Measurements from ENCODE around the gene TGFA. TPM values are rescaled to one million over a fixed set of nuclear protein-coding genes. Genes with fewer than 3 reads are reported as not detected.

TGFA gene
- total and polyA plus RNA-seq, 2 experiments from 2014 or later, result 1.4 to 6.5 TPM

- DNase-seq (ENCODE audit: low spot score), result peak; percentile 52
- Histone ChIP-seq H3K4me2 (peak overlapping the region; percentile 98), H3K4me3 (peak overlapping the region; percentile 94), H3K79me2 (replicated peaks; ENCODE audit: insufficient read depth) (no peaks in the 10 kb centered on the region), H3K27ac (ENCODE audit: low read depth) (no peak overlapping the region), H3F3A (replicated peaks; ENCODE audit: low read depth) (peaks cover 10% of the 10 kb centered on the region), H3K27me3 (ENCODE audit: insufficient read depth) (peaks cover 48% of the 10 kb centered on the region), H4K20me1 (replicated peaks; ENCODE audit: insufficient read depth) (no peaks in the 10 kb centered on the region; the same call in 1 of the 2 replicates), H3K9me2 (ENCODE audit: insufficient read depth) (0 out of 2 replicates have a peak, but pooled peaks cover 10% of the 10 kb centered on the region), H2AFZ (peak overlapping the region; percentile 98), H3K4me1 (ENCODE audit: insufficient read depth) (peaks cover 17% of the 10 kb centered on the region), H3K36me3 (ENCODE audit: insufficient read depth) (no peaks in the 10 kb centered on the region)
- H3K4me3 Mint-ChIP-seq, result peak overlapping the region; percentile 79
- H3K27me3 Mint-ChIP-seq (ENCODE audit: insufficient read depth, low read depth, poor library complexity), result peaks cover 35% of the 10 kb centered on the region
- TF ChIP-seq EZH2 (IDR thresholded peaks at IDR 0.05; ENCODE audit: low read depth, unreplicated experiment) (peak; percentile 59), ETS1 (IDR thresholded peaks at IDR 0.05) (no peak)
- H3K36me3 Mint-ChIP-seq (ENCODE audit: low read depth), result no peaks in the 10 kb centered on the region
- no peaks in the 10 kb centered on the region; the same call in 2 of the 3 replicates for H3K9me3 Mint-ChIP-seq
- peaks cover 12% of the 10 kb centered on the region for H3K4me1 Mint-ChIP-seq
- ATAC-seq, result peak; percentile 7
- no peak overlapping the region for H3K27ac Mint-ChIP-seq
These were observed 909 bp downstream of the TGFA start for GRCh38 chr2:70552501-70553333.

- H3K36me3 Mint-ChIP-seq (ENCODE audit: low read depth), result no peaks in the 10 kb centered on the region
- no peak overlapping the region for H3K27ac ChIP-seq (ENCODE audit: low read depth)
- no peak overlapping the region for H2AFZ ChIP-seq
- 0 out of 2 replicates have a peak, but pooled peaks cover 10% of the 10 kb centered on the region for H3K9me2 ChIP-seq (ENCODE audit: insufficient read depth)
- H3K27ac Mint-ChIP-seq, result no peak overlapping the region
- H3K4me2 ChIP-seq, result no peak overlapping the region
- H3K4me1 ChIP-seq (ENCODE audit: insufficient read depth), result peaks cover 17% of the 10 kb centered on the region
- no peaks in the 10 kb centered on the region for H3K79me2 ChIP-seq (replicated peaks; ENCODE audit: insufficient read depth)
- H3K4me1 Mint-ChIP-seq, result peaks cover 10% of the 10 kb centered on the region
- H3K9me3 Mint-ChIP-seq, result no peaks in the 10 kb centered on the region; the same call in 2 of the 3 replicates
- peaks cover 48% of the 10 kb centered on the region for H3K27me3 ChIP-seq (ENCODE audit: insufficient read depth)
- no peak overlapping the region for H3K4me3 ChIP-seq
- no peak overlapping the region for H3K4me3 Mint-ChIP-seq
- peaks cover 35% of the 10 kb centered on the region for H3K27me3 Mint-ChIP-seq (ENCODE audit: insufficient read depth, low read depth, poor library complexity)
- DNase-seq (ENCODE audit: low spot score), result no peak
- H3F3A ChIP-seq (replicated peaks; ENCODE audit: low read depth), result peaks cover 10% of the 10 kb centered on the region
- ATAC-seq, result no peak
- H3K36me3 ChIP-seq (ENCODE audit: insufficient read depth), result no peaks in the 10 kb centered on the region
- H4K20me1 ChIP-seq (replicated peaks; ENCODE audit: insufficient read depth), result no peaks in the 10 kb centered on the region; the same call in 1 of the 2 replicates
- no peak for TF ChIP-seq ETS1 (IDR thresholded peaks at IDR 0.05)
- no peak for TF ChIP-seq ZNF331 (CRISPR knock-in tag; IDR thresholded peaks at IDR 0.05; ENCODE audit: low read depth)
- TF ChIP-seq REST (IDR thresholded peaks at IDR 0.05; ENCODE audit: unreplicated experiment), result no peak
- no peak for TF ChIP-seq JUNB (IDR thresholded peaks at IDR 0.05; ENCODE audit: unreplicated experiment)
- TF ChIP-seq POLR2AphosphoS5 (IDR thresholded peaks at IDR 0.05; ENCODE audit: low read depth), result no peak
- no peak for TF ChIP-seq ZNF114 (CRISPR knock-in tag; IDR thresholded peaks at IDR 0.05)
- no peak for TF ChIP-seq NANOG (IDR thresholded peaks at IDR 0.05; ENCODE audit: borderline replicate concordance)
These were observed 2.5 kb downstream of the TGFA start for GRCh38 chr2:70551167-70551566.
